Stimulated activated CD8-positive, alpha-beta memory T cell treated with anti-CD3 and anti-CD28 coated beads, Interleukin-7, amount 100 ng/mL, for 48 hours (primary cell): ENCODE data around the gene PCSK5.
"Not testable (repeated sequence)": the region's sequence is repeated elsewhere in the genome, so short reads cannot be mapped to it uniquely, and the experiment has no call there.

Experiments
- DNase-seq, 2 donors: peaks; one replicate each; pipeline ENCODE4 v3.0.0-alpha.2; 2020; ENCODE audit warnings: low read depth in 1 of 2; ENCODE audit errors: extremely low read depth in 1 of 2

PCSK5 gene

DNA sequence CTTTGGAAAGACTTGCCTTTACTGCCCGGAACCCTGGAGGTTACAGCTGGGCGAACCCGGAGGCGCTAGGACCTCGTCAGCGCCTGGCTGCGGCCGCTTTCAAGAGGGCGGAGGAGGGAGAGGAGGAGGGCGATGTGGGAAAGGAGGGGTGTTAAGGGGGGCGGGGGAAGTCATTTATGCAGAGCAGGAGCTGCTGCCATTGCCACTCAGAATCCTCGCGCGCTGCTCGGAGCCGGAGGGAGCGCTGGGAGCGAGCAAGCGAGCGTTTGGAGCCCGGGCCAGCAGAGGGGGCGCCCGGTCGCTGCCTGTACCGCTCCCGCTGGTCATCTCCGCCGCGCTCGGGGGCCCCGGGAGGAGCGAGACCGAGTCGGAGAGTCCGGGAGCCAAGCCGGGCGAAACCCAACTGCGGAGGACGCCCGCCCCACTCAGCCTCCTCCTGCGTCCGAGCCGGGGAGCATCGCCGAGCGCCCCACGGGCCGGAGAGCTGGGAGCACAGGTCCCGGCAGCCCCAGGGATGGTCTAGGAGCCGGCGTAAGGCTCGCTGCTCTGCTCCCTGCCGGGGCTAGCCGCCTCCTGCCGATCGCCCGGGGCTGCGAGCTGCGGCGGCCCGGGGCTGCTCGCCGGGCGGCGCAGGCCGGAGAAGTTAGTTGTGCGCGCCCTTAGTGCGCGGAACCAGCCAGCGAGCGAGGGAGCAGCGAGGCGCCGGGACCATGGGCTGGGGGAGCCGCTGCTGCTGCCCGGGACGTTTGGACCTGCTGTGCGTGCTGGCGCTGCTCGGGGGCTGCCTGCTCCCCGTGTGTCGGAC is at the start of gene PCSK5:
Gene PCSK5 (plus strand): TSS at position 202 of the 805 bp plus-strand sequence. CDS start 509 bp downstream, at position 711.
- DNase-seq: peak; percentile 66 to 80

DNA sequence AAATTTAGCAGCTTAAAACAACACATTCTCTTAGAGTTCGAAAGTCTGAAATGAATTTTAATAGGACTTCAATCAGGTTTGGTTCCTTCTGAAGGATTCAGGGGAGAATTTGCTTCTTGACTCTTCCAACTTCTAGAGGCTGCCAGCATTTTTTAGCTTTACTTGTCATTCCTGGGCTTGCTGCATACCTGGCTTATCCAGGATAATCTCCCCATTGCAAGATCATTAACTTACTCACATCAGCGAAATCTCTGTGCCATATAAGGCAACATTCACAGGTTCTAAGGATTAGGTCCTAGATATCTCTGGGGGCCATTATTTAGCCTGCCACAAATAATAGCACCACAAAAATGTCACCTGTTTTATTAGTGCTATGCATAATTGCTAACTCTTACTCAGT is 46.2 kb upstream of the PCSK5 start:
- DNase-seq: no peak

DNA sequence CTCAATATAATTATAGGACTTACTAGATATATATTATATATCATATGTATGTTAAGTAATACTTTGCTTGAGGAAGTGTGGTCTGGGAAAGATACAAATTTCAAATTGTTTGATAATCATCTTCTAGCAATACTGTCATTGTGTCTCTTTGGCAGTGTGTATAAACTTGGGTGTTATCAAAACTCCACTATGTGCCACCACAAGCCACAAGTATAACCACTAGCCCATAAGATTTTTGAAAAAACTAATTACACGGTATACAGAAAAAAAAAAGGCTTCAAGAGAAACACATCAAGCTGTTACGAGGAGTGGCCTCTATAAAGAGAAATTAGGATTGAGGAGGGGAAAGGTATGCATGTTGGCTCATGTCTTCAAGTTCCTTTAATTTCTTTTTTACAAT is 44.7 kb upstream of the PCSK5 start:
- DNase-seq: no peak

DNA sequence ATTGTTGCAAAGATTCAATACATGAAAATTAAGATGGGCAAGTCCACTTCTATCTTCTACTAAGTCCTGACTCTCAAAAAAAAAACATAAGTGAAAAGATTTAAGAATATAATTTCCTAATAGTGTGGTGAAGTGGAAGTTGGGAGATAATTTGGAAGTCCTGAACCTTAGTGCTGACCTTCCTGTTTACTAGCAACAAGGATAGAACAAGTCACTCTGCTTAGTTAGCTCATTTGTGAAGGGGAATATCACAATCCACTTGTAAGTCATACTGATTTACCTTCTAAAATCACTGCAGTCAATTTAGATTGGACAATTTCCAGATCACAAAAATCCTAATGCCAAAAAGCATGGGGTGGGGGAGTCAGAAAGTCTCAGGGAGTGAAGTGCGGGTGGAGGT is 43.4 kb upstream of the PCSK5 start:
- no peak for DNase-seq

- no peak for DNase-seq
Observed at GRCh38 chr9:75850459-75851200, 39.8 kb upstream of the PCSK5 start.

DNA sequence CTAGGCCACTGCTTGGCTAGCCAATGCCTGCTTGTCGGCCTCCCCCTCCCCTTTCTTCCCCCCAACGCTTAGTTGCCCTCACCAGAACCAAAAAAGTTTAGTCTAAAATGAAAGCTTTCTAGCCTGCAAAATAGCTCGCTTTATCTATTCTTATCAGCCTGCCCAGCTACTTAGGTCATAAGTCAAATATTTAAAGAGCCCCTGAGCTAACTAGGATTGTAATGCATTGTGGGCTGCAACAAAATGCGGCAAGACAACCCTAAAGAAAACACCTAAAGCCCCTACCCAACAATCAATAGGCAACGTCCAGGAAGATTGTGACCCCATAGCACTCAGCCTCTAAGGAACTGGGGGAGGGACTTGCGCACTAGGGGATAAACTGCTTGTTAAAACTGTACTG is 38.6 kb upstream of the PCSK5 start:
- DNase-seq: no peak

- no peak for DNase-seq
Observed at GRCh38 chr9:75852746-75853145, 37.7 kb upstream of the PCSK5 start.

GRCh38 chr9:75855509-75855908 is 35.0 kb upstream of the PCSK5 start:
- no peak for DNase-seq

DNA sequence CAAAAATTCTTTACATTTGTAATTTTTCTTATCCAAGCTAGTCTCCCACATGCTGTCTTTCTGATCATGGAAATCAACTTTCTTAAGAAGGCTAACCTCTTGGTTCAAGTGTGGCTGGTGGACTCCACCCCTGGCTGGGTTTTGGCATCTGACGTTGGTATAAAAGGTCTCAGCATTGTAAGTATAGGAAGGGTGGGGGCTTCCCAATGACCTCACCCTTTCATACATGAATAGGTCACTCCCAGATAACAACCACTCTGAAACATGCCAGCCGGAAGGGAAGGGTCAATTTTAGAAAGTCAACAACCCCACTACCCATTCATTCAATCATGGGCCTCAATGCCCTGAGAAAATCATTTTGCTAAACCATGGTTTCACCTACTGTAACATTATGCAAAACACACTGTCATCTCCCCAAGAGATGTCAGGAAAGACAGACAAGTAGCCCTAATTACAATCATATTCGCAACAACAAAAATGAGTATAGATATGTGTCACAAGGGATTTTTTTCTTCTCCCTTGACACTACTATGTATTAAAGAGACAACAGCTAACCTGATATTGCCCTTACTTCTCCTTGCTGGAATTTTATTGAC is 31.9 kb upstream of the PCSK5 start:
- no peak for DNase-seq

- no peak for DNase-seq
Observed at GRCh38 chr9:75864266-75864665, 26.2 kb upstream of the PCSK5 start.

DNA sequence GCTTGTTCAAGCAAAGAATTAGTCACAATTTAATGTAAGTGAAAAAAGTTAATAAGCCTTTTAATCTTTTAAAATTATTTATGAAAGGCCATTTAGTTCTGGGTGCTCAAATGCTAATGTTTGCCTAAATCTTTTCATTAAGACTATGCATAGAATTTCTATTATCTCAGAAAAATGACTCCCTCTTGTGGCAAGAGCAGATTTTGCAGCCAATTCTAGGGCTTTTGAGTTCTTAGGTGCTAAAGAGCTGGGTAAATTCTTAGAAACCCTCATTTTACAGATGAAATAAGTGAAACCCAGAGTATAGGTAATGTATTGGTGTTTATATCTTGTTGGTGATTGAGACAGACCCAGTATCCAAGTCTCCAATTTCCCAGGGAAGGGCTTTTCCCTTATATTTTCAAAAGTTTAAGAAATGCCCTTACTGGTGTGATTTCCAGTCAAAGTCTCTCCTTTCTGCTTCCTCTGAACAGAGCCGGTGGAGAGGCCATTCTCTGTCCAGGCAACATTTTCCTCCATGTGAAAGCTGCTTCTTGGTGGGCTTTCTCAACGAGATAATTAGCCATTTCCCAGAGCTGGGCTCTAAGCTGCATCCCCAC is 24.1 kb upstream of the PCSK5 start:
- no peak for DNase-seq

DNA sequence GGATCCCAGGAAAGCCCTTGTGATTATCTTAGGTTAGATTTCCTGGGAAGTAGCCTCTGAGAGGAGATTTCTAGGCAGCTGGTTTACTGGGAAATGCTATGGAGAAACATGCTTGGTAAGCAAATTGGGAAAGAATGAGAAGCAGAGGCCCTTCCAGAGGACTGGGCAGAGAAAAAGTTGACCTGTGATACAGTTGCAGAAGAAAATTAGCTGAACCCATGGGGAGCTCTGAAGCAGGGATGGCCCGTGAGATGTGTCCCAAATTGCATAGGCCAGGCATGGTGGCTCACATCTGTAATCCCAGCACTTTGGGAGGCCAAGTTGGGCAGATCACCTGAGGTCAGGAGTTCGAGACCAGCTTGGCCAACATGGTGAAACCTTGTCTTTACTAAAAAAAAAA is 21.9 kb upstream of the PCSK5 start:
- DNase-seq: not testable (repeated sequence)

DNA sequence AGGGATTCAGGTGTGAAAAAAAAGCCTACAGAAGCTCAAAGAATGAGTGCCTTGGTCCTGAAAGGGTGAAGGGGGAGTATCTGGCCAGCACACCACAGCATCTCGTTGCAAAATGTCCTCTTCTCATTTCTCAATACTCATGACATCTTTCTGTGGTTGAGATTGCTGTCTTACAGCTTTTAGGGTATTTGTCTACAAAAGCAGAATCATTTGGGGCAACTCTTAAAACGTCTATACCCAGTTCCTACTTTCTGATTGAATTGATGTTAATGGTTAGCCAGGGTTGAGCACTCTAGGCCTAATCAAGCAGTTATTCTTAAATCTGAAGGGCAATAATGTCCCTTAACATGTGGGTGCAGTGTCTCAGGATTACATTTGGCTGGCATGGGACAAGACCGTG is 21.2 kb upstream of the PCSK5 start:
- no peak for DNase-seq

DNA sequence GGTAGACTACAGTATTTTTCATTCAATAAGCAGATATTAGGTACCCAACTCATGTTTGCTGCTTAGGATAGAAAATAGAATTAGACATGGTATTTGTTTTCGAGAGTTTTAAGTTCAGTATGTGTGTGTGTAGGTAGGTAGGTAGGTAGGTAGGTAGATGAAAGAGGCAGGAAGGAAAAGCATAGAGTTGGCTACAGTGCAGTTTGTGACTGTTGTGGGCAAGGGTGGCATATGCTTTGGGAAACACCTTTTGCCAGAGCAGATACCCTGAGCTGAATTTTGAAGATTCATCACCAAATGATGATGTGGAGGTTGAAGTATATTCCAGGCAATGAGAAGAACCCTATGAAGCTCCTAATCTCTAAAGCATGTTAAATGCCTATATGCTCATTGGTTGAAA is 20.0 kb upstream of the PCSK5 start:
- DNase-seq: no peak

DNA sequence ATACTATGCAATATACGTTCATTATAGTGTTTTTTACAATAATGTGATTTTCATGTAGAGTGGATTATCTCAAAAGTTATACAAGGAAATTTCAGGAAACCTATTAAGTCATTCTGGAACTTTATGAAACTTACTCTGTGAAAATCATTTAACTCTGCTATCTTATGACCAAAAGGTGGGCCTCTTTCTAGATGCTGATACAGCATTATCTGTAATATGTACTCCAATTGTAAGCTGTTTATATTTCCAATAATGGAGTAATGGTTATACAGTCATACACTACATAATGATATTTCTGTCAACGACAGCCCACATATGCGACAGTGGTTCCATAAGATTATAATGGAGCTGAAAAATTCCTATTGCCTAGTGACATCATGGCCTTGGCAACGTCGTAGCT is 18.8 kb upstream of the PCSK5 start:
- no peak for DNase-seq

DNA sequence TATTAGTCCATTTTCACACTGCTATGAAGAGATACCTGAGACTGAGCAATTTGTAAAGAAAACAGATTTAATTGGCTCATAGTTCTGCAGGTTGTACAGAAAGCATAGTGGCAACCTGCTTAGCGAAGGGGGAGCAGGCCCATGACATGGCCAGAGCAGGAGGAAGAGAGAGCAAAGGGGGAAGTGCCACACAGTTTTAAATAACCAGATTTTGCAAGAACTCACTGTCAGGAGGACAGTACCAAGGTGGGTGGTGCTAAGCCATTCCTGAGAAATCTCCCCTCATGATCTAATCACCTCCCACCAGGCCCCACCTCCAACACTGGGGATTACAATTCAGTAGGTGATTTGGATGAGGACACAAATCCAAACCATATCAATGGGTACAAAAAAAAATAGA is 16.8 kb upstream of the PCSK5 start:
- no peak for DNase-seq

- DNase-seq: no peak
Observed at GRCh38 chr9:75876999-75877640, 13.4 kb upstream of the PCSK5 start.

DNA sequence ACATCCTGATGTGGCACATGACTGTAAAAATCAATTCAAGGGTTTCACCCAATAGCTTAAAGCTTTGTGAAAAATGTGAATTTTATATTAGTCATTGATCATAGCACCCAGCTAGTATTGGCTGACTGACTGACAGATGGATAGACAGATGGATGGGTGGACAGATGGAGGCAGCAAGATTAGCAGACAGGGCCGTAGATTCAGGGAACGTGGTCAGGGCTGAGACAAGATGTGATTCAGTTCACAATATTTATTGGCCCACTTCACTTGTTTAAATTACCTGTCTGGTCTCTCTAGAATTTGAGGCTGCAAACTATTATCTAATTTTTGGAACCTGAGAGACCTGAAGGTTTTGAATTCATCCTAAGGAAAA is 12.0 kb upstream of the PCSK5 start:
- DNase-seq: no peak

DNA sequence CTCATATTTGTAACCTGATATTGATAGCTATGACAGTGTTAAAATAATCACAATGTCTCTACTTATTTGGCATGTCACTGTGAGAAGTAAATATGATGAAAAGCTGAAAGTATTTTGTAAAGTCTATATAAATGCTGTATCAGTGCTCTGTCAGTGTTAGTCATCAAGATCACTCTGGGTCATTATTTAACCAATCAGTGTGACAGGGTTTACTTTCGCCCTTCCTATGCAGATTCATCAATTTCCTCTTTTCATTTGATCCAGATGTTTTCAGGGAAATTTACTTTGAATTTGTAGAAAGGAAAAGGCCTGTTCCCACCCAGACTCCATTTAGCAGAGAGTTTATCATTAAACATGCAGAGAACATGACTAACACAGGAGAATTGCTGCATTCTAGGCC is 9.9 kb upstream of the PCSK5 start:
- DNase-seq: no peak

DNA sequence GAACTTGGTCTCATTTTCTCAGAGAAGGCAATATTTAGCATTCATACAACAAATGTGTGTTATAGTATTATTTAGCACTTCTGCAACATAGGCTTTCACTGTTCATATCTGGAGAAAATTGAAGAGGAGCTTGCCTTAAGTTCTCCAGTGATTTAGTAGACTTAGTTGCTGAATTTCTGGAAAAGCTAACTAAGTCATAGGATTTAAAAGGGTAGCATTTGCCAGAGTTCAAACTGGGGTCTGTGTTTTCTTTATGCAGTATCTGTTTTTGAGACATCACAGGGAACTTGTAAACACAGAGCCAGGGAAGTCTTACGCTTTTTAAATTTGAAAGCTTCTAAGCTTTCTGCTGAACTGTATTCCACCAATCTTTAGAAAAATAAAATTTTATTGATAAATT is 8.7 kb upstream of the PCSK5 start:
- no peak for DNase-seq

GRCh38 chr9:75885652-75886051 is 4.8 kb upstream of the PCSK5 start:
- DNase-seq: no peak
